Activated CD4-positive, alpha-beta T cell treated with anti-CD3 and anti-CD28 coated beads for 24 hours (primary cell): ENCODE results near the gene ELAVL1.

Experiments used
- DNase-seq, 2 donors: peaks; one replicate each; pipeline ENCODE4 v3.0.0-alpha.2; 2020; ENCODE audit warnings: low read depth in 2 of 2

The ELAVL1 gene

GRCh38 chr19:7912697-7913564 is 92.5 kb downstream of the ELAVL1 start:
- no peak for DNase-seq

- DNase-seq = no peak
These were observed 93.2 kb downstream of the ELAVL1 start for GRCh38 chr19:7912144-7912696.

- no peak for DNase-seq
These were observed 93.8 kb downstream of the ELAVL1 start for GRCh38 chr19:7911508-7912143.

- DNase-seq = no peak
These were observed 94.9 kb downstream of the ELAVL1 start for GRCh38 chr19:7910321-7911161.

- no peak for DNase-seq
These were observed 95.9 kb downstream of the ELAVL1 start for GRCh38 chr19:7909471-7910067.

GRCh38 chr19:7908742-7909461 is 96.5 kb downstream of the ELAVL1 start:
- no peak for DNase-seq
